ENCODE data around the gene SPATA6L.

Gene SPATA6L

GRCh38 chr9:4590430-4591122 is 75.7 kb downstream of the SPATA6L start:
- TF ChIP-seq CTCF (IDR thresholded peaks at IDR 0.05; ENCODE audit: low read depth, low read length, missing control alignments) = no peak
- Histone ChIP-seq H3K27me3 (replicated peaks) (no peaks in the 10 kb centered on the region), H3K4me3 (ENCODE audit: low read depth, low read length) (no peak overlapping the region), H3K27ac (no peak overlapping the region), H3K36me3 (replicated peaks) (no peaks in the 10 kb centered on the region)
- in situ Hi-C loops (cut with HindIII; ENCODE audit: low pct_ligation_motif_present, low sequenced_read_pairs) = no loop called here
- no peak for DNase-seq

GRCh38 chr9:4588721-4589120 is 77.6 kb downstream of the SPATA6L start:
- Histone ChIP-seq H3K27ac (no peak overlapping the region), H3K27me3 (replicated peaks) (no peaks in the 10 kb centered on the region), H3K36me3 (replicated peaks) (peaks cover 2% of the 10 kb centered on the region), H3K4me3 (ENCODE audit: low read depth, low read length) (no peak overlapping the region)
- in situ Hi-C loops (cut with HindIII; ENCODE audit: low pct_ligation_motif_present, low sequenced_read_pairs) = no loop called here
- no peak for TF ChIP-seq CTCF (IDR thresholded peaks at IDR 0.05; ENCODE audit: low read depth, low read length, missing control alignments)
- no peak for DNase-seq

- Histone ChIP-seq H3K27me3 (replicated peaks) (no peaks in the 10 kb centered on the region), H3K4me3 (ENCODE audit: low read depth, low read length) (no peak overlapping the region), H3K36me3 (replicated peaks) (peaks cover 2% of the 10 kb centered on the region), H3K27ac (no peak overlapping the region)
- DNase-seq = no peak
- in situ Hi-C loops (cut with HindIII; ENCODE audit: low pct_ligation_motif_present, low sequenced_read_pairs) = no loop called here
- no peak for TF ChIP-seq CTCF (IDR thresholded peaks at IDR 0.05; ENCODE audit: low read depth, low read length, missing control alignments)
Observed at GRCh38 chr9:4585135-4585534, 81.1 kb downstream of the SPATA6L start.

- TF ChIP-seq CTCF (IDR thresholded peaks at IDR 0.05; ENCODE audit: low read depth, low read length, missing control alignments) = no peak
- Histone ChIP-seq H3K36me3 (replicated peaks) (peaks cover 2% of the 10 kb centered on the region), H3K27me3 (replicated peaks) (no peaks in the 10 kb centered on the region), H3K27ac (no peak overlapping the region), H3K4me3 (ENCODE audit: low read depth, low read length) (no peak overlapping the region)
- DNase-seq = no peak
- in situ Hi-C loops (cut with HindIII; ENCODE audit: low pct_ligation_motif_present, low sequenced_read_pairs) = no loop called here
Observed at GRCh38 chr9:4584636-4585035, 81.6 kb downstream of the SPATA6L start.

- DNase-seq = no peak
- no peaks in the 10 kb centered on the region for H3K27me3 ChIP-seq (replicated peaks)
- H3K4me3 ChIP-seq (ENCODE audit: low read depth, low read length) = no peak overlapping the region
- no peak overlapping the region for H3K27ac ChIP-seq
- no peak for TF ChIP-seq CTCF (IDR thresholded peaks at IDR 0.05; ENCODE audit: low read depth, low read length, missing control alignments)
- H3K36me3 ChIP-seq (replicated peaks) = peaks cover 2% of the 10 kb centered on the region
- in situ Hi-C loops (cut with HindIII; ENCODE audit: low pct_ligation_motif_present, low sequenced_read_pairs) = no loop called here
Observed at GRCh38 chr9:4583001-4583400, 83.3 kb downstream of the SPATA6L start.

Measured in brain microvascular endothelial cell (primary cell).